ENCODE measurements around the gene CRADD. TPM values are rescaled to one million over a fixed set of nuclear protein-coding genes. Genes with fewer than 3 reads are reported as not detected.
"Not testable (repeated sequence)": the region's sequence is repeated elsewhere in the genome, so short reads cannot be mapped to it uniquely, and the experiment has no call there.

CRADD gene
- total RNA-seq, result 10 to 100 TPM in 1 of 2 experiments, 1 to 10 TPM in 1; 9.7 to 12.6 TPM

DNA sequence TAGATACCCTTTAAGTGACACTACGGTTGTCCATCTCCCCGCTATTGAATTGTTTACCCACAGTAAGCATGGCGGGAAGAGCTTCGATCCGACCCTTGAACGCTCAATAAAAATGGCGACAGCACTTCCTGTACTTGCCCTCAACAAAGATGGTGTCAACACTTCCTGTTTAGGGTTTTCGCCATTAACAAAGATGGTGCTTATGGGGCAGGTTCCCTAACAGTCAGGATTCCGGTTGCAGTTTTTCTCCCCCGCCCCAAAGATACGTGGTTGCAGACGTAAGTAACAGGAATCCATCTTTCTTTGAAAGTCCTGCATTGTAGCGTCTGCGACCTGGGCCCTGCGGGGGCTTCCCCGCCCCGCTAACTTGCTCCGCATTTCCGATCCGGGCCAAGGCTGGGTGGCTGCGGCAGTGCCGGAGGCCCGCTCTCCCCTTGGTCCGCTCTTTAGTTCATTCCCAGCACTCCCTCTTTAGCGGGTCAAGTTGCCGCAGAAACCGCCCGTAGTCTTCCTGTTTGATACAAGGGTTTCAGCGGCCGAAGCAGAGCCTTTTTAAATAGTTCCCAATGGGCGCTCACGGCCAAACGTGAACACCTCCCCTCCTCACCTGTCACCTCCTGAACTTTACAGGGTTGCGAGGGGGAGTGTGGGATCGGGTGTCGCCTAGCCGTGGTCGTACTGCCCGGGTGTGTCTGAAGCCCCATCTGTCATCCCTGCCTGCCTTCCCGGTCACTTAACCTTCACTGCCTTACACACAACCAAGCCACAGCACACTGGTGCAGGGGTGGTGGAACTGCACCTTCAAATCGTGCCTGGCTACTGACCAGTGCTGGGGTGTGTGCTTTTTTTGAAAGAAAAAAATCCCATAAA is at the start of gene CRADD:
CRADD (plus strand) TSS at position 181 of the 870 bp plus-strand sequence.
- CTCF ChIA-PET, result interaction anchor here (0.6 to 1.4 kb wide), 3 partner anchors 63 to 425 kb away, joined by 3 to 6 read pairs (median 3); no protein-coding TSS in a partner anchor
- Mint-ChIP-seq H3K9me3 (peaks cover 6% of the 10 kb centered on the region), H3K27me3 (peaks cover 5% of the 10 kb centered on the region), H3K36me3 (ENCODE audit: low read depth) (peaks cover 21% of the 10 kb centered on the region), H3K4me3 (peak within 1 kb of the TSS; percentile 97), H3K27ac (peak within 1 kb of the TSS; percentile 100), H3K4me1 (peaks cover 32% of the 10 kb centered on the region)
- POLR2A ChIA-PET, result interaction anchor here (0.6 kb wide), 1 partner anchor 10 kb away, joined by 4 read pairs; no protein-coding TSS in a partner anchor
- peak; percentile 93 for DNase-seq

GRCh38 chr12:93632383-93632782 is 44.8 kb upstream of the CRADD start:
- ChIA-PET POLR2A (no interaction called here), CTCF (no interaction called here)
- DNase-seq, result no peak

DNA sequence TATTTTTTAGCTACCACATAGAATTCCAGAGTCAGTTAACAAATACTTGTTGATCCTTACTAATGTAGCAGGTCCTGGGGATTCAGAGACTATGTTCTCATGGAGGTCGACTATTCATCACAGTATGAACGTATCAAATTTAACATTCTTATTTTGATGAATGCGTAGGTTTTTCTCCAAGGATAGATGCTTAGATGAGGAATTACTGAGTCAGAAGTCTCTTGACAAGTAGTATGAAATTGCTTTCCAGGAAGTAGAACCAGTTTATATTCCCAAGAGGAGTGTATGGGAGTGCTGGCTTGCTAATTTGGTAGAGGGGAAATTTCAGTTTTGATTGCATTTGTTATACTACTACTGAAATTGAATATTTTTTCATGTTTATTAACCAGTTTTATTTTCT is 42.8 kb upstream of the CRADD start:
- Mint-ChIP-seq H3K27ac (no peak overlapping the region), H3K27me3 (peaks cover 27% of the 10 kb centered on the region), H3K4me1 (no peaks in the 10 kb centered on the region), H3K4me3 (no peak overlapping the region), H3K9me3 (peaks cover 3% of the 10 kb centered on the region), H3K36me3 (ENCODE audit: low read depth) (no peaks in the 10 kb centered on the region)
- ChIA-PET CTCF (no interaction called here), POLR2A (no interaction called here)
- no peak for DNase-seq

More at GRCh38 chr12:93632383-93632782, 44.8 kb upstream of the CRADD start:
- H3K36me3 Mint-ChIP-seq (ENCODE audit: low read depth), result no peaks in the 10 kb centered on the region
- no peak overlapping the region for H3K27ac Mint-ChIP-seq
- peaks cover 6% of the 10 kb centered on the region for H3K9me3 Mint-ChIP-seq
- H3K27me3 Mint-ChIP-seq, result peaks cover 16% of the 10 kb centered on the region
- H3K4me1 Mint-ChIP-seq, result no peaks in the 10 kb centered on the region
- H3K4me3 Mint-ChIP-seq, result no peak overlapping the region

DNA sequence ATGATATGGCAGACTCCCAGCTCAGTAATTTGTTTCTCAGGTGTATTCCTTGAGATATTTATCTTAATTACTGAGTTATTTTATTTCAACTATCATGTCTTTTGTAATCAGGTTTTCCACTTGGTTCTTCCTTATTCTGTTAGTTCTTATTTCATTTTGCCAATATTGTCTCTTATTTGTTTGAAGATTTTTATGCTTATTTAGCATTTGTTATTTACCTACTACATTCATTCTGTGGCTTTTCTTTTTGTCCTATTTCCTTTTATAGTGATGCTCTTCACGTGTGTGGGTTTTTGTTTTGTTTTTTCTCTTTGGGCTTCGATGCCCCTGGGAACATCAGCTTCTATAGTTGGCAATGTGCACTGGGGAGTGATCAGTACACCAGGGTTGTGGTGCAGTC is 40.5 kb upstream of the CRADD start:
- Mint-ChIP-seq H3K27me3 (peaks cover 27% of the 10 kb centered on the region), H3K4me1 (no peaks in the 10 kb centered on the region), H3K27ac (no peak overlapping the region), H3K4me3 (no peak overlapping the region), H3K36me3 (ENCODE audit: low read depth) (no peaks in the 10 kb centered on the region), H3K9me3 (peaks cover 3% of the 10 kb centered on the region)
- no peak for DNase-seq
- POLR2A ChIA-PET, result no interaction called here
- CTCF ChIA-PET, result no interaction called here

GRCh38 chr12:93638095-93638494 is 39.1 kb upstream of the CRADD start:
- ChIA-PET CTCF (no interaction called here), POLR2A (no interaction called here)
- H3K27me3 Mint-ChIP-seq, result peaks cover 27% of the 10 kb centered on the region
- no peaks in the 10 kb centered on the region for H3K36me3 Mint-ChIP-seq (ENCODE audit: low read depth)
- no peak overlapping the region for H3K27ac Mint-ChIP-seq
- DNase-seq, result no peak
- H3K4me3 Mint-ChIP-seq, result no peak overlapping the region
- peaks cover 6% of the 10 kb centered on the region for H3K9me3 Mint-ChIP-seq
- H3K4me1 Mint-ChIP-seq, result no peaks in the 10 kb centered on the region

DNA sequence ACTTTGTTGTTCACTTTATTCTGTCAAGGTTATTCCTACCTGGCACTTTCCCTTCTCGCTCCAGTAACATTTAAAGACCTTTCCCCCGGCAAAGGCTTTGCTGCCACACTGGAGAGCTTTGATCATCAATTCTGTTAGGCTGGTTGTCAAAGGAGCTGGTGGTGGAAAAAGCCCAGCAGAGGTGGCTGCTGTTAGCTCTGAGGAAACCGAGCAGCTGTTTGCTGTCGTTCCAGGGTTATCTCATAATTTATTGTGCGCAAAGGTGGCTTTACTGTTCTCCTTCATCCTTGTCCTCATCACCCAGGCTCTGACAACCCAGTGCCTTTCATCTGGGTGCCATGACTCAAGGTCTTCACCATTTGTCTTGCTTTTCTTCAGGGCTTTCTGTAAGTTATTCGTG is 38.2 kb upstream of the CRADD start:
- no peak overlapping the region for H3K4me3 Mint-ChIP-seq
- H3K27ac Mint-ChIP-seq, result no peak overlapping the region
- H3K36me3 Mint-ChIP-seq (ENCODE audit: low read depth), result no peaks in the 10 kb centered on the region
- H3K27me3 Mint-ChIP-seq, result peaks cover 28% of the 10 kb centered on the region
- DNase-seq, result no peak
- POLR2A ChIA-PET, result no interaction called here
- peaks cover 5% of the 10 kb centered on the region for H3K9me3 Mint-ChIP-seq
- CTCF ChIA-PET, result no interaction called here
- no peaks in the 10 kb centered on the region for H3K4me1 Mint-ChIP-seq

- POLR2A ChIA-PET, result no interaction called here
- peaks cover 30% of the 10 kb centered on the region for H3K27me3 Mint-ChIP-seq
- H3K36me3 Mint-ChIP-seq (ENCODE audit: low read depth), result no peaks in the 10 kb centered on the region
- H3K9me3 Mint-ChIP-seq, result peaks cover 5% of the 10 kb centered on the region
- no peak overlapping the region for H3K4me3 Mint-ChIP-seq
- CTCF ChIA-PET, result no interaction called here
- H3K4me1 Mint-ChIP-seq, result no peaks in the 10 kb centered on the region
- no peak overlapping the region for H3K27ac Mint-ChIP-seq
- no peak for DNase-seq
These were observed 37.8 kb upstream of the CRADD start for GRCh38 chr12:93639406-93639805.

DNA sequence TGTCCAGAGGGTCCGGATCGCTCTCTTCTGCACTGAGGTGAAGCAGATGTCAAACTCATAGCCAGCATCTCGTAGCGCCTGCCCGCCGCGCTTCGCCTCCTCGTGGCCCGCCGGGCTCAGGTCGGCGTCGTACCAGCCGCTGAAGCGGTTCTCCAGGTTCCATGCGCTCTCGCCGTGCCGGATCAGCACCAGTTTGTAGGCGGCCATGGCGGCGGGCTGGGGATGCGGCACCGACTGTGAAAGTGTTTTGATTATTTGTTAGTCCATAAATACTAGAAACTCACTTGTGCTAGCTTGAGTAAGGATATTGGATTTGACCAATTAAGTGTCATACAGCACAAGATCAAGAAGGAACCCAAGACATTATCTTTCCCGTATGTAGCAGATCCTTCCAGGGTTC is 35.8 kb upstream of the CRADD start:
- H3K9me3 Mint-ChIP-seq; H3K4me3 Mint-ChIP-seq; H3K4me1 Mint-ChIP-seq; H3K36me3 Mint-ChIP-seq (ENCODE audit: low read depth); POLR2A ChIA-PET; CTCF ChIA-PET; H3K27ac Mint-ChIP-seq; DNase-seq: not testable (repeated sequence)
- H3K27me3 Mint-ChIP-seq, result peaks cover 26% of the 10 kb centered on the region

DNA sequence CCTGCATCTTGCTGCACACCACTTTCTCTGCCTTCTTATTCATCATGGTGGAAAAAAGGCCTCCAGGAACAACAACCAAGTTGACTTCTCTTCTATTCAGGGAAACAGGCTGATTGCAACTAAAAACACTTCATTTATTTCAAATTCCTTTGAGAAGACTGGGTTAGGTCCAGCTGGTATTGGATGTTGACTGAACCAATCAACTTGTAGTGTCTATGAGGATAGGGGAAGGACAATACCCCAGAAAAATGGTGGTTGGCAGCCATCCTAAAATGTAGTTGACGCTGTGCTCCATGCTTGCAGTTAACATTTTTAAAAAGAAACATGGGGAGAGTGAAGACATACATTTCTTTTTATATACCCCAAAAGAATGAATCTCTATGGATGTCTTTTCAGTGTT is 34.4 kb upstream of the CRADD start:
- Mint-ChIP-seq H3K4me1 (no peaks in the 10 kb centered on the region), H3K27ac (no peak overlapping the region), H3K9me3 (peaks cover 5% of the 10 kb centered on the region), H3K27me3 (peaks cover 17% of the 10 kb centered on the region), H3K4me3 (no peak overlapping the region), H3K36me3 (ENCODE audit: low read depth) (no peaks in the 10 kb centered on the region)
- POLR2A ChIA-PET, result no interaction called here
- CTCF ChIA-PET, result interaction anchor here (0.6 kb wide), 1 partner anchor 14 kb away, joined by 3 read pairs; no protein-coding TSS in a partner anchor
- no peak for DNase-seq

GRCh38 chr12:93645702-93646101 is 31.5 kb upstream of the CRADD start:
- no peaks in the 10 kb centered on the region for H3K4me1 Mint-ChIP-seq
- H3K27ac Mint-ChIP-seq, result no peak overlapping the region
- no peaks in the 10 kb centered on the region for H3K36me3 Mint-ChIP-seq (ENCODE audit: low read depth)
- H3K4me3 Mint-ChIP-seq, result no peak overlapping the region
- peaks cover 5% of the 10 kb centered on the region for H3K27me3 Mint-ChIP-seq
- peaks cover 5% of the 10 kb centered on the region for H3K9me3 Mint-ChIP-seq
- POLR2A ChIA-PET, result no interaction called here
- CTCF ChIA-PET, result no interaction called here
- no peak for DNase-seq

GRCh38 chr12:93650626-93651025 is 26.5 kb upstream of the CRADD start:
- ChIA-PET CTCF (no interaction called here), POLR2A (interaction anchor here (0.5 kb wide), 1 partner anchor 492 kb away, joined by 3 read pairs; no protein-coding TSS in a partner anchor)
- Mint-ChIP-seq H3K9me3 (no peaks in the 10 kb centered on the region), H3K27ac (no peak overlapping the region), H3K4me1 (no peaks in the 10 kb centered on the region), H3K27me3 (no peaks in the 10 kb centered on the region), H3K4me3 (no peak overlapping the region), H3K36me3 (ENCODE audit: low read depth) (no peaks in the 10 kb centered on the region)
- no peak for DNase-seq

- Mint-ChIP-seq H3K27ac (no peak overlapping the region), H3K4me3 (no peak overlapping the region), H3K9me3 (no peaks in the 10 kb centered on the region), H3K36me3 (ENCODE audit: low read depth) (no peaks in the 10 kb centered on the region), H3K27me3 (no peaks in the 10 kb centered on the region), H3K4me1 (no peaks in the 10 kb centered on the region)
- DNase-seq, result no peak
- CTCF ChIA-PET, result no interaction called here
- POLR2A ChIA-PET, result no interaction called here
These were observed 24.1 kb upstream of the CRADD start for GRCh38 chr12:93653079-93653478.

GRCh38 chr12:93653712-93654111 is 23.5 kb upstream of the CRADD start:
- H3K27me3 Mint-ChIP-seq, result no peaks in the 10 kb centered on the region
- POLR2A ChIA-PET, result no interaction called here
- no peaks in the 10 kb centered on the region for H3K4me1 Mint-ChIP-seq
- DNase-seq, result no peak
- H3K36me3 Mint-ChIP-seq (ENCODE audit: low read depth), result no peaks in the 10 kb centered on the region
- CTCF ChIA-PET, result interaction anchor here (0.9 kb wide), 1 partner anchor 19 kb away, joined by 3 read pairs; no protein-coding TSS in a partner anchor
- H3K27ac Mint-ChIP-seq, result no peak overlapping the region
- no peak overlapping the region for H3K4me3 Mint-ChIP-seq
- no peaks in the 10 kb centered on the region for H3K9me3 Mint-ChIP-seq

- Mint-ChIP-seq H3K4me3 (no peak overlapping the region), H3K4me1 (no peaks in the 10 kb centered on the region), H3K27ac (no peak overlapping the region), H3K36me3 (ENCODE audit: low read depth) (no peaks in the 10 kb centered on the region), H3K9me3 (no peaks in the 10 kb centered on the region), H3K27me3 (no peaks in the 10 kb centered on the region)
- ChIA-PET CTCF (interaction anchor here (0.9 kb wide), 1 partner anchor 18 kb away, joined by 3 read pairs; no protein-coding TSS in a partner anchor), POLR2A (no interaction called here)
- no peak for DNase-seq
These were observed 22.8 kb upstream of the CRADD start for GRCh38 chr12:93654421-93654820.

Data from activated CD4-positive, alpha-beta T cell treated with anti-CD3 and anti-CD28 coated beads, Interleukin-2, amount 10 ng/mL, durations not matched to agents 7 days and 5 days (primary cell).